HEK293T (cell line): ENCODE results near the gene INAFM1.

Experiments used
- ARNT ChIP-seq: fragments of 450-650 bp; IDR thresholded peaks from 2 replicates; pipeline ENCODE4 v1.6.1; 2017; ENCODE audit warnings: mild to moderate bottlenecking
- BHLHE40 ChIP-seq: fragments of 450-650 bp; IDR thresholded peaks from 2 replicates; pipeline ENCODE4 v1.6.1; 2016; ENCODE audit warnings: mild to moderate bottlenecking, moderate library complexity, borderline replicate concordance
- FOXA1 ChIP-seq: fragments of 450-650 bp; IDR thresholded peaks from 2 replicates; pipeline ENCODE4 v1.6.1; 2016; ENCODE audit warnings: mild to moderate bottlenecking
- FOXK2 ChIP-seq: fragments of 450-650 bp; IDR thresholded peaks from 2 replicates; pipeline ENCODE4 v1.6.1; 2016; ENCODE audit warnings: mild to moderate bottlenecking
- FOXM1 ChIP-seq: fragments of 450-650 bp; IDR thresholded peaks from 2 replicates; pipeline ENCODE4 v1.6.1; 2017; ENCODE audit warnings: mild to moderate bottlenecking, borderline replicate concordance
- HDGF ChIP-seq: fragments of 450-650 bp; IDR thresholded peaks from 2 replicates; pipeline ENCODE4 v1.6.1; 2017; ENCODE audit warnings: antibody characterized with exemption, borderline replicate concordance
- L3MBTL2 ChIP-seq: fragments of 450-650 bp; conservative IDR thresholded peaks from 2 replicates; pipeline ENCODE4 v1.6.1; 2016; ENCODE audit warnings: mild to moderate bottlenecking
- LEF1 ChIP-seq: fragments of 450-650 bp; IDR thresholded peaks from 2 replicates; pipeline ENCODE4 v1.6.1; 2017; ENCODE audit warnings: mild to moderate bottlenecking, borderline replicate concordance
- SP1 ChIP-seq: fragments of 450-650 bp; IDR thresholded peaks from 2 replicates; pipeline ENCODE4 v1.6.1; 2017
- TARDBP ChIP-seq: fragments of 450-650 bp; IDR thresholded peaks from 2 replicates; pipeline ENCODE4 v1.6.1; 2016
- ZNF384 ChIP-seq: fragments of 450-650 bp; IDR thresholded peaks from 2 replicates; pipeline ENCODE4 v1.6.1; 2016
- TF ChIP-seq, protein P1 (sequence below): fragments of 450-650 bp; IDR thresholded peaks from 2 replicates; pipeline ENCODE4 v1.6.1; 2016

DNA sequence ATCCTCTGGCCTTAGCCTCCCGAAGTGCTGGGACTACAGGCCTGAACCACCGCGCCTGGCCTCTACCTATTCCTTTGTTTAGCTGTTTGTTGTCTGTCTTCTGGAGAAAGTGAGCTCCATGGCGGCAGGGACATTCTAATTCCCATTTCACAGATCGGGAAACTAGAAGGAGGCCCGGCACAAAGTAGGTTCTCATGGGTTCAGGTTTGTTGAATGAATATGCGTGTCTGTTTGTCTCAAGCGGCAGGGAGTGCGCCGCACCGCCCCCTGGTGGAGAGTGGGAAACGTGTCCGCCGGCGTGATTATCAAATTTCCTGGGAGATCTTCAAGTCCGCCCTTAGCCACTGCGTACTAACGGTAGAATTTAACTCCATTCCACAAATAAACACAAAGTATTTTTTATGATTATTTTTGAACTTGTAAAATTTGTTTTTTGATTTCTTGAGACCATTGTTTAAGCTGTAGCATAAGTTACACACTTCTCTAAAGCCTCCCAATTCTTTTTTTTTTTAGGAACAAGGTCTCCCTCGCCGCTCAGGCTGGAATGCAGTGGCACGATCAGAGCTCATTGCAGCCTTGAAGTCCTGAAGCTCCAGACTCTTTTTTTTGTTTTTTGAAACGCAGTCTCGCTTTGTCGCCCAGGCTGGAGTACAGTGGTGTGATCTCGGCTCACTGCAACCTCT lies 27.2 kb upstream of the INAFM1 start:
- no peak for TF ChIP-seq FOXA1
- no peak for TF ChIP-seq HDGF
- TF ChIP-seq ARNT, result no peak
- no peak for TF ChIP-seq SP1
- no peak for TF ChIP-seq FOXK2
- no peak for TF ChIP-seq BHLHE40
- TF ChIP-seq FOXM1, result no peak
- TF ChIP-seq, protein P1, sequence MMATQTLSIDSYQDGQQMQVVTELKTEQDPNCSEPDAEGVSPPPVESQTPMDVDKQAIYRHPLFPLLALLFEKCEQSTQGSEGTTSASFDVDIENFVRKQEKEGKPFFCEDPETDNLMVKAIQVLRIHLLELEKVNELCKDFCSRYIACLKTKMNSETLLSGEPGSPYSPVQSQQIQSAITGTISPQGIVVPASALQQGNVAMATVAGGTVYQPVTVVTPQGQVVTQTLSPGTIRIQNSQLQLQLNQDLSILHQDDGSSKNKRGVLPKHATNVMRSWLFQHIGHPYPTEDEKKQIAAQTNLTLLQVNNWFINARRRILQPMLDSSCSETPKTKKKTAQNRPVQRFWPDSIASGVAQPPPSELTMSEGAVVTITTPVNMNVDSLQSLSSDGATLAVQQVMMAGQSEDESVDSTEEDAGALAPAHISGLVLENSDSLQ, result no peak
- no peak for TF ChIP-seq ZNF384
- TF ChIP-seq TARDBP, result no peak
- no peak for TF ChIP-seq LEF1
- no peak for TF ChIP-seq L3MBTL2
